Glutamatergic neuron (in vitro differentiated cells): ENCODE results near the gene AMHR2. TPM values are rescaled to one million over a fixed set of nuclear protein-coding genes. Genes with fewer than 3 reads are reported as not detected.

Experiments used
- DNase-seq: peaks from one replicate; pipeline ENCODE4 v3.0.0; 2022
- H3K27ac Mint-ChIP-seq: one replicate; pipeline ENCODE4 v1.8.0; 2020; ENCODE audit warnings: mild to moderate bottlenecking, mixed read lengths, inconsistent platforms; ENCODE audit not compliant: unreplicated experiment
- H3K27me3 Mint-ChIP-seq: one replicate; pipeline ENCODE4 v1.8.0; 2020; ENCODE audit warnings: mild to moderate bottlenecking, moderate library complexity, mixed read lengths, inconsistent platforms; ENCODE audit not compliant: unreplicated experiment
- H3K36me3 Mint-ChIP-seq: one replicate; pipeline ENCODE4 v1.8.0; 2020; ENCODE audit warnings: mild to moderate bottlenecking, mixed read lengths, inconsistent platforms; ENCODE audit not compliant: unreplicated experiment
- H3K4me1 Mint-ChIP-seq: one replicate; pipeline ENCODE4 v1.8.0; 2020; ENCODE audit warnings: mild to moderate bottlenecking, low read depth, mixed read lengths, inconsistent platforms; ENCODE audit not compliant: unreplicated experiment
- H3K4me3 Mint-ChIP-seq: one replicate; pipeline ENCODE4 v1.8.0; 2020; ENCODE audit warnings: mild to moderate bottlenecking, mixed read lengths, inconsistent platforms; ENCODE audit not compliant: unreplicated experiment
- H3K9me3 Mint-ChIP-seq: one replicate; pipeline ENCODE4 v1.8.0; 2020; ENCODE audit warnings: mild to moderate bottlenecking, moderate library complexity, mixed read lengths, inconsistent platforms; ENCODE audit not compliant: unreplicated experiment
- total RNA-seq: library from RNA; stranded (reverse); fragmentation: NEBNext Ultra II Directional; extraction: Animal tissue kit (Norgen Biotek cat#: 25700); gene quantifications from one replicate; pipeline ENCODE4 v1.2.1, GENCODE V29; 2021; ENCODE audit not compliant: unreplicated experiment
- TF ChIP-seq, protein P1 (sequence below): fragments of 200-600 bp; sonication (generic); IDR thresholded peaks from one replicate; pipeline ENCODE4 v1.5.0; 2021; ENCODE audit not compliant: partially characterized antibody, unreplicated experiment

Gene AMHR2
- total RNA-seq, 1 donor from 2014 or later = not detected

DNA sequence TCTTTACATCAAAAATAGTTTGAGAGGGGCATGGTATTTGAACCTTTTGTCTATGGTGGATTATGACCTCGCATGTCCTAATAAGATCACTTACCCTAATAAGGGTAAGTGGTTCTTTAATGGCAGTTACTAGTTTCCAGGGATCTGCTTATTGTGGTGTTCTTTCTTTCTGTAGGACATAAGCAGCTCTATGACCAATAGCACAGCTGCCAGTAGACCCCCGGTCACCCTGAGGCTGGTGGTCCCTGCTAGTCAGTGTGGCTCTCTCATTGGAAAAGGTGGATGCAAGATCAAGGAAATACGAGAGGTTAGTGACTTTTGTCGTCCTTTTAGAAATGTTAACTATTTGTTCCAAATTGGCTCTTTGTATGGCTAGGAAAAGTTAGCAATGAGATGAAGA is 35.4 kb downstream of the AMHR2 start:
- TF ChIP-seq, protein P1, sequence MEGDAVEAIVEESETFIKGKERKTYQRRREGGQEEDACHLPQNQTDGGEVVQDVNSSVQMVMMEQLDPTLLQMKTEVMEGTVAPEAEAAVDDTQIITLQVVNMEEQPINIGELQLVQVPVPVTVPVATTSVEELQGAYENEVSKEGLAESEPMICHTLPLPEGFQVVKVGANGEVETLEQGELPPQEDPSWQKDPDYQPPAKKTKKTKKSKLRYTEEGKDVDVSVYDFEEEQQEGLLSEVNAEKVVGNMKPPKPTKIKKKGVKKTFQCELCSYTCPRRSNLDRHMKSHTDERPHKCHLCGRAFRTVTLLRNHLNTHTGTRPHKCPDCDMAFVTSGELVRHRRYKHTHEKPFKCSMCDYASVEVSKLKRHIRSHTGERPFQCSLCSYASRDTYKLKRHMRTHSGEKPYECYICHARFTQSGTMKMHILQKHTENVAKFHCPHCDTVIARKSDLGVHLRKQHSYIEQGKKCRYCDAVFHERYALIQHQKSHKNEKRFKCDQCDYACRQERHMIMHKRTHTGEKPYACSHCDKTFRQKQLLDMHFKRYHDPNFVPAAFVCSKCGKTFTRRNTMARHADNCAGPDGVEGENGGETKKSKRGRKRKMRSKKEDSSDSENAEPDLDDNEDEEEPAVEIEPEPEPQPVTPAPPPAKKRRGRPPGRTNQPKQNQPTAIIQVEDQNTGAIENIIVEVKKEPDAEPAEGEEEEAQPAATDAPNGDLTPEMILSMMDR = no peak
- Mint-ChIP-seq H3K36me3 (no peaks in the 10 kb centered on the region), H3K4me3 (no peak overlapping the region), H3K27me3 (peaks cover 2% of the 10 kb centered on the region), H3K9me3 (no peaks in the 10 kb centered on the region), H3K27ac (no peak overlapping the region), H3K4me1 (peaks cover 10% of the 10 kb centered on the region)
- DNase-seq = no peak

DNA sequence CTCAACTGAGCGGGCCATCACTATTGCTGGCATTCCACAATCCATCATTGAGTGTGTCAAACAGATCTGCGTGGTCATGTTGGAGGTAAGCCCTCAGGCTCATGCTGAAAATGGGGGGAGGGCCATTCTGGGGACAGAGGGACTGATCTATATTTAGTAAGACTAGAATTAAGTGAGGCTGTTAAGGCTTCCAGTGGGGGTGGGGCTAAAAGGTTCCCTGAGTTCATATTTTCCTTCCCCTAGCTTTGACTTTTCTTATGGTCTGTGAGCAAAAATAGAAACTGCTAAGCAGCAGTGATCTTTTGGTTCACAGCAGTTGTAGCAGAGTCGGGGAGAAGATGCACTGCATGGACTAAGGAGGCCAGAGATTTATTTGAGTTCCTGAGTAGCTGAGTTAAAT is 37.4 kb downstream of the AMHR2 start:
- TF ChIP-seq, protein P1 = no peak
- Mint-ChIP-seq H3K27me3 (peaks cover 4% of the 10 kb centered on the region), H3K36me3 (no peaks in the 10 kb centered on the region), H3K9me3 (no peaks in the 10 kb centered on the region), H3K27ac (no peak overlapping the region), H3K4me3 (no peak overlapping the region), H3K4me1 (peaks cover 3% of the 10 kb centered on the region)
- no peak for DNase-seq

DNA sequence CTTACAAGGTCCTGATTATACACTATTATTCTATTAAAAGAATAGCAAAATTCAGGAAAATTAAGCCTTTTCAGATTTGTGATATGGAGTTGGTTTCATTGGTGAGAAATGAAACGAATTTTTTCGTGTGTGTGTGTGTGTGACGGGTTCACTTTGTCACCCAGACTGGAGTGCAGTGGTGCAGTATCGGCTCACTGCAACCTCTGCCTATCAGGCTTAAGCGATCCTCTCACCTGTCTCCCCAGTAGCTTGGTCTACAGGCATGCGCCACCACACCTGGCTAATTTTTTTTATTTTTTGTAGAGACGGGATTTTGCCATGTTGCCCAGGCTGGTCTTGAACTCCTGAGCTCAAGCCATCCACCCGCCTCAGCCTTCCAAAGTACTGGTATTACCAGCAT is 37.9 kb downstream of the AMHR2 start:
- Mint-ChIP-seq H3K4me3 (no peak overlapping the region), H3K36me3 (no peaks in the 10 kb centered on the region), H3K27me3 (peaks cover 4% of the 10 kb centered on the region), H3K4me1 (peaks cover 6% of the 10 kb centered on the region), H3K9me3 (no peaks in the 10 kb centered on the region), H3K27ac (no peak overlapping the region)
- no peak for DNase-seq
- TF ChIP-seq, protein P1 = no peak

DNA sequence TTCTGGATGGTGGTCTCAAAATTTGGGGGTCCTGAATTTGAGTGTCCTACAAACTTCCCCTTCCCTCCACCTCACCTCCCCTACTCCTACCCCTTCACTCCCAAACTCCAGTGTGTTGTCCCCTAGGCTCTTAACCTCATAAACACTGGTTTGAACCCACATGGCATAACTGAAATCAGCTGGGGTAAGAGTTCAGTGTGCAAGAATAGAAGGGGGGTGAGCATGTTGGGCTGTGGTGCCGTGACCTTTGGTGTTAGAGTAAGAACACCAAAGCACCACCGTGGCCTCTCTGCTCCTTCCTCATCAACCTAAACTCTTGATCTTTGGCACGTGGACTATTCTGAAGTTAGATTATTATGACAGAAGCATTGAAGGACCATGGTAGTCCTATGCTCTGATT is 39.3 kb downstream of the AMHR2 start:
- TF ChIP-seq, protein P1 = no peak
- H3K9me3 Mint-ChIP-seq = no peaks in the 10 kb centered on the region
- H3K4me1 Mint-ChIP-seq = peaks cover 6% of the 10 kb centered on the region
- H3K36me3 Mint-ChIP-seq = no peaks in the 10 kb centered on the region
- no peak overlapping the region for H3K27ac Mint-ChIP-seq
- no peak for DNase-seq
- H3K4me3 Mint-ChIP-seq = no peak overlapping the region
- peaks cover 6% of the 10 kb centered on the region for H3K27me3 Mint-ChIP-seq

DNA sequence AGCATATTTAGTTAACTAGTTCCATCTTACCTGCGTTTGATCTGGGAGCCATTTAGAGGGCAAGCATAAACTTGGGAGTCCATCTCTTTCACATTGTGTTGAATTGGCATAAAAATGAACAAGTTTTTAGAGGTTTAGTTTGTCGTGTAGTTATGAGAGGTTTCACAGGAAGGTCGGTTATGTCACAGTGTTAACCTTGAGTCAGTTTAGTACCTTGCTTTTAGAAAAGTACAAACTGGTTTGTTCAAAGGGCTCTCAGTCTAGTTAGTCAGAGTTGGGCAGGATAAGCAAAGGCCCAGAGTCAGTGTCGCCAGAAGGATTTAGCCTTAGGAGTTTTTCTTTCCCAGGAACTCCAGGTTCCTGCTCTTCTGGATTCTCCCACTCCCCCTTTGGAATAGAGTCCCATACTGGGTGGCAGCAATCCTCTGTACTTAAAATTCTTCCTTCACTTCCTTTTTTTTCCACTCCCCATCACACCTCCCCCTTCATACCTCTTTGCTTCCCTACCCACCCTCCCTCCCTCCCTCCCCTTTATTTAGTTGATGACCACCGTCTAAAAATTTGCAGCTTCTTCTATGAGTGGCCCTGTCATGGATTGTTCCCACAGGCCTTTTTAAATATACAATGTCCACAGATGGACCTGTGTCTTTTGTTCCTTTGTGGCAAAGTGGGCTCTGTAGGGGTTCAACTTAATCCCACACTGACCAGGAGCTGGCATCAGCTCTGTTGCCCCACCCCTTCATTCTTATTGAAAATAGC is 40.3 kb downstream of the AMHR2 start:
- H3K27me3 Mint-ChIP-seq = peaks cover 4% of the 10 kb centered on the region
- H3K27ac Mint-ChIP-seq = no peak overlapping the region
- peaks cover 6% of the 10 kb centered on the region for H3K4me1 Mint-ChIP-seq
- TF ChIP-seq, protein P1 = no peak
- H3K36me3 Mint-ChIP-seq = no peaks in the 10 kb centered on the region
- no peak for DNase-seq
- no peaks in the 10 kb centered on the region for H3K9me3 Mint-ChIP-seq
- H3K4me3 Mint-ChIP-seq = no peak overlapping the region
